ENCODE measurements around the gene GALNT4.

GALNT4 gene

GRCh38 chr12:89490922-89491321 is 33.7 kb downstream of the GALNT4 start:
- no peak for DNase-seq

GRCh38 chr12:89486264-89486663 is 38.3 kb downstream of the GALNT4 start:
- DNase-seq: no peak

GRCh38 chr12:89484470-89484869 is 40.1 kb downstream of the GALNT4 start:
- DNase-seq: no peak

GRCh38 chr12:89481213-89481914 is 43.2 kb downstream of the GALNT4 start:
- DNase-seq: no peak

- peak; percentile 7 for DNase-seq
Measured at GRCh38 chr12:89479982-89480381, 44.6 kb downstream of the GALNT4 start.

- DNase-seq: no peak
Measured at GRCh38 chr12:89477633-89478279, 46.8 kb downstream of the GALNT4 start.

GRCh38 chr12:89476904-89477595 is 47.5 kb downstream of the GALNT4 start:
- DNase-seq: no peak

- DNase-seq: no peak
Measured at GRCh38 chr12:89476232-89476631, 48.4 kb downstream of the GALNT4 start.

GRCh38 chr12:89475203-89475990 is 49.2 kb downstream of the GALNT4 start:
- DNase-seq: no peak

GRCh38 chr12:89474615-89475014 is 50.0 kb downstream of the GALNT4 start:
- DNase-seq: no peak

Measured in NCI-H510A (cell line).